WTC11 (cell line): ENCODE results near the gene ZNF326.

ENCODE experiments used
- AFF4 ChIP-seq: sonication (generic); formaldehyde crosslinking; IDR thresholded peaks from 2 replicates; pipeline ENCODE4 v1.8.1; 2023; ENCODE audit warnings: mild to moderate bottlenecking, missing genetic modification reagents, borderline replicate concordance
- ARID4B ChIP-seq: sonication (generic); formaldehyde crosslinking; IDR thresholded peaks from 2 replicates; pipeline ENCODE4 v1.8.0; 2023; ENCODE audit warnings: missing genetic modification reagents, mild to moderate bottlenecking, borderline replicate concordance
- CREB1 ChIP-seq: sonication (generic); formaldehyde crosslinking; IDR thresholded peaks from 2 replicates; pipeline ENCODE4 v1.8.0; 2023; ENCODE audit warnings: mild to moderate bottlenecking, missing genetic modification reagents
- CTCF ChIP-seq: fragments of 200-600 bp; IDR thresholded peaks from 2 replicates; pipeline ENCODE4 v1.8.0; 2022; ENCODE audit warnings: antibody characterized with exemption
- ELF4 ChIP-seq: sonication (generic); formaldehyde crosslinking; IDR thresholded peaks from 2 replicates; pipeline ENCODE4 v1.8.1; 2022; ENCODE audit warnings: low read depth, mild to moderate bottlenecking, moderate library complexity, missing genetic modification reagents
- FOXP4 ChIP-seq: sonication (generic); formaldehyde crosslinking; IDR thresholded peaks from 2 replicates; pipeline ENCODE4 v1.8.0; 2022; ENCODE audit warnings: mild to moderate bottlenecking, missing genetic modification reagents
- JUN ChIP-seq: sonication (generic); formaldehyde crosslinking; IDR thresholded peaks from 2 replicates; pipeline ENCODE4 v1.8.0; 2023; ENCODE audit warnings: mild to moderate bottlenecking, missing genetic modification reagents
- MAX ChIP-seq: sonication (generic); formaldehyde crosslinking; IDR thresholded peaks from 2 replicates; pipeline ENCODE4 v1.8.0; 2022; ENCODE audit warnings: mild to moderate bottlenecking, missing genetic modification reagents
- USF1 ChIP-seq: sonication (generic); formaldehyde crosslinking; IDR thresholded peaks from 2 replicates; pipeline ENCODE4 v1.8.0; 2022; ENCODE audit warnings: mild to moderate bottlenecking, missing genetic modification reagents
- ZBTB43 ChIP-seq: sonication (generic); formaldehyde crosslinking; IDR thresholded peaks from 2 replicates; pipeline ENCODE4 v1.8.1; 2023; ENCODE audit warnings: mild to moderate bottlenecking, missing genetic modification reagents

- TF ChIP-seq CREB1 (CRISPR knock-in tag) (no peak), ARID4B (no peak), FOXP4 (CRISPR knock-in tag) (no peak), ZBTB43 (CRISPR knock-in tag) (no peak), JUN (CRISPR knock-in tag) (no peak), MAX (CRISPR knock-in tag) (no peak), CTCF (no peak), ELF4 (CRISPR knock-in tag) (no peak), AFF4 (no peak), USF1 (CRISPR knock-in tag) (no peak)
Observed at GRCh38 chr1:90044346-90044745, 49.4 kb downstream of the ZNF326 start.
